Measurements from ENCODE around the gene SLC2A11. TPM values are rescaled to one million over a fixed set of nuclear protein-coding genes. Genes with fewer than 3 reads are reported as not detected.
A peak's percentile ranks its signal among the peaks of the same experiment; 100 is the strongest.

SLC2A11 gene
- total RNA-seq, 1 experiment from 2014 or later: 4.9 TPM

DNA sequence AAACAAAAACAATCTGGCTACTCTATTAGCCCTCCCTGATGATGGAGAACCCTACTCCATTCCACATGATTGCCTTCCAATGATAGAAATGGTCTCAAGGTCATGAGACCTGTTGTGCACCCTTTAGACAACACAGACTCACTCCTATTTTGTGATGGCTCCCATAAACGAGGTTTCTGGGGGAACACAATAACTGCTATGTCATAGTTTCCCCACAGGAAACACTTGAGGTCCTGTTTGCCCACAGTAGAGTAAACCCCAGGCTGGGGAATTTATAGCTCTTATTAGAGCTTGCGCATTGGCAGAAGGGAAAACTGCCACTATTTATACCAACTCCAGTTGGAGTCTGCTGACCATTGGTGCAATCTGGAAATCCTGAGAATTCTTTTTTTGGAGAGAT, 65.2 kb downstream of the SLC2A11 start:
- intact Hi-C loops (cut with micrococcal nuclease; ENCODE audit: unreplicated experiment): no loop called here
- TF ChIP-seq, protein P1, sequence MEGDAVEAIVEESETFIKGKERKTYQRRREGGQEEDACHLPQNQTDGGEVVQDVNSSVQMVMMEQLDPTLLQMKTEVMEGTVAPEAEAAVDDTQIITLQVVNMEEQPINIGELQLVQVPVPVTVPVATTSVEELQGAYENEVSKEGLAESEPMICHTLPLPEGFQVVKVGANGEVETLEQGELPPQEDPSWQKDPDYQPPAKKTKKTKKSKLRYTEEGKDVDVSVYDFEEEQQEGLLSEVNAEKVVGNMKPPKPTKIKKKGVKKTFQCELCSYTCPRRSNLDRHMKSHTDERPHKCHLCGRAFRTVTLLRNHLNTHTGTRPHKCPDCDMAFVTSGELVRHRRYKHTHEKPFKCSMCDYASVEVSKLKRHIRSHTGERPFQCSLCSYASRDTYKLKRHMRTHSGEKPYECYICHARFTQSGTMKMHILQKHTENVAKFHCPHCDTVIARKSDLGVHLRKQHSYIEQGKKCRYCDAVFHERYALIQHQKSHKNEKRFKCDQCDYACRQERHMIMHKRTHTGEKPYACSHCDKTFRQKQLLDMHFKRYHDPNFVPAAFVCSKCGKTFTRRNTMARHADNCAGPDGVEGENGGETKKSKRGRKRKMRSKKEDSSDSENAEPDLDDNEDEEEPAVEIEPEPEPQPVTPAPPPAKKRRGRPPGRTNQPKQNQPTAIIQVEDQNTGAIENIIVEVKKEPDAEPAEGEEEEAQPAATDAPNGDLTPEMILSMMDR (conservative IDR thresholded peaks at IDR 0.05; ENCODE audit: low read depth, low read length): no peak
- no peak for TF ChIP-seq EZH2 (IDR thresholded peaks at IDR 0.05; ENCODE audit: borderline replicate concordance, low read depth, low read length, poor library complexity, severe bottlenecking)
- ChIA-PET POLR2A (ENCODE audit: low non-redundant PET) (interaction anchor here (0.6 kb wide), 1 partner anchor 91 kb away, joined by 3 read pairs; no protein-coding TSS in a partner anchor), CTCF (no interaction called here)
- Histone ChIP-seq H3K9me3 (ENCODE audit: low read depth, low read length, poor library complexity, severe bottlenecking) (peaks cover 12% of the 10 kb centered on the region), H3K27ac (ENCODE audit: low read depth, low read length, poor library complexity, severe bottlenecking) (peak overlapping the region; percentile 23), H3K36me3 (ENCODE audit: insufficient read depth, low read length, poor library complexity, severe bottlenecking) (peaks cover 44% of the 10 kb centered on the region), H3K27me3 (replicated peaks; ENCODE audit: insufficient read depth, low read depth, low read length, poor library complexity) (no peaks in the 10 kb centered on the region), H3K4me1 (ENCODE audit: insufficient read depth, low read length, poor library complexity, severe bottlenecking) (no peaks in the 10 kb centered on the region), H3K4me3 (ENCODE audit: low read depth, low read length, poor library complexity, severe bottlenecking) (no peak overlapping the region)
- no TSS peak for BruUV-seq (replicated peaks)
- no peak for DNase-seq (ENCODE audit: low spot score)

DNA sequence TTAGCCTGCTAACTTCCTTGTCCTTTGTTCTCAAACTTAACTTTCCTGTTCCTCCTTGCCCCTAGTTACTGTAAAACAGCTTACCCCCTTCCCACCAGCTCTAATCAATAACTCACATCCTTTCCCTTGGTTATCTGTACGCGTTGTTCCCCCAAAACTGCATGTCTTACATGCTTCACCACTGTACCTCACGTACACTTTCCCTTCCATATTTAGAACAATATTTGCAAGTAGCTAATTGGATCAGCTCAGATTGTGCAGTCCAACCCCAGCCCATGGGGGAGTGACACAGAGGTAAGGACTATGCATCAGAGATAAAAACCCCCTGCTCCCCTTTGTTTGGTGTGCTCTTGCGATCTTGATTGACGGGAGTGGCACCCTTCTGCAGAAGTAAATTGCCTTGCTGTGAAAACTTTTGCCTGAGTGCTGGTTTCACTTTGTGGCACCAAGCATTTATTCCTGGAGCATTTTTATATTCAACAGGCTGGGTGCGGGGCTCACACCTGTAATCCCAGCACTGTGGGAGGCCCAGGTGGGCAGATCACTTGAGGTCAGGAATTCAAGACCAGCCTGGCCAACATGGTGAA, 67.4 kb downstream of the SLC2A11 start:
- no TSS peak for BruUV-seq (replicated peaks)
- Histone ChIP-seq H3K36me3 (ENCODE audit: insufficient read depth, low read length, poor library complexity, severe bottlenecking) (peaks cover 50% of the 10 kb centered on the region), H3K4me3 (ENCODE audit: low read depth, low read length, poor library complexity, severe bottlenecking) (no peak overlapping the region), H3K9me3 (ENCODE audit: low read depth, low read length, poor library complexity, severe bottlenecking) (peaks cover 12% of the 10 kb centered on the region), H3K27ac (ENCODE audit: low read depth, low read length, poor library complexity, severe bottlenecking) (no peak overlapping the region), H3K4me1 (ENCODE audit: insufficient read depth, low read length, poor library complexity, severe bottlenecking) (no peaks in the 10 kb centered on the region), H3K27me3 (replicated peaks; ENCODE audit: insufficient read depth, low read depth, low read length, poor library complexity) (no peaks in the 10 kb centered on the region)
- intact Hi-C loops (cut with micrococcal nuclease; ENCODE audit: unreplicated experiment): no loop called here
- ChIA-PET POLR2A (ENCODE audit: low non-redundant PET) (no interaction called here), CTCF (no interaction called here)
- no peak for DNase-seq (ENCODE audit: low spot score)
- no peak for TF ChIP-seq EZH2 (IDR thresholded peaks at IDR 0.05; ENCODE audit: borderline replicate concordance, low read depth, low read length, poor library complexity, severe bottlenecking)
- TF ChIP-seq, protein P1 (conservative IDR thresholded peaks at IDR 0.05; ENCODE audit: low read depth, low read length): no peak

- H3K36me3 ChIP-seq (ENCODE audit: insufficient read depth, low read length, poor library complexity, severe bottlenecking): peaks cover 45% of the 10 kb centered on the region
- CTCF ChIA-PET: no interaction called here
- POLR2A ChIA-PET (ENCODE audit: low non-redundant PET): no interaction called here
Observed at GRCh38 chr22:23926561-23926960, 68.9 kb downstream of the SLC2A11 start.

More at GRCh38 chr22:23926561-23926960, 68.9 kb downstream of the SLC2A11 start:
- TF ChIP-seq, protein P1 (conservative IDR thresholded peaks at IDR 0.05; ENCODE audit: low read depth, low read length): no peak
- BruUV-seq (replicated peaks): no TSS peak
- Histone ChIP-seq H3K27ac (ENCODE audit: low read depth, low read length, poor library complexity, severe bottlenecking) (no peak overlapping the region), H3K9me3 (ENCODE audit: low read depth, low read length, poor library complexity, severe bottlenecking) (peaks cover 12% of the 10 kb centered on the region), H3K4me1 (ENCODE audit: insufficient read depth, low read length, poor library complexity, severe bottlenecking) (no peaks in the 10 kb centered on the region), H3K27me3 (replicated peaks; ENCODE audit: insufficient read depth, low read depth, low read length, poor library complexity) (no peaks in the 10 kb centered on the region), H3K4me3 (ENCODE audit: low read depth, low read length, poor library complexity, severe bottlenecking) (no peak overlapping the region)
- intact Hi-C loops (cut with micrococcal nuclease; ENCODE audit: unreplicated experiment): no loop called here
- no peak for DNase-seq (ENCODE audit: low spot score)

Other genes starting within 250 kb of the SLC2A11 start
- gene DRICH1, start 225.6 kb upstream of the SLC2A11 start, total RNA-seq (2021): 0.45 and 0.79 TPM in 2 replicates
- gene RGL4, start 166.9 kb upstream of the SLC2A11 start, total RNA-seq (2021): not detected in 2 replicates
- gene ZNF70, start 106.8 kb upstream of the SLC2A11 start, total RNA-seq (2021): 9.6 and 9.7 TPM in 2 replicates
- 0.74 and 0.88 TPM in 2 replicates for gene VPREB3, start 103.5 kb upstream of the SLC2A11 start, total RNA-seq (2021)
- gene C22orf15, start 94.9 kb upstream of the SLC2A11 start, total RNA-seq (2021): 2.0 and 2.2 TPM in 2 replicates
- 117 and 128 TPM in 2 replicates for gene CHCHD10, start 89.9 kb upstream of the SLC2A11 start, total RNA-seq (2021)
- 5.1 and 6.8 TPM in 2 replicates for gene MMP11, start 85.0 kb upstream of the SLC2A11 start, total RNA-seq (2021)
- gene SMARCB1, start 70.9 kb upstream of the SLC2A11 start, total RNA-seq (2021): 172 and 176 TPM in 2 replicates
- gene DERL3, start 18.9 kb upstream of the SLC2A11 start, total RNA-seq (2021): 1.5 and 2.0 TPM in 2 replicates
- gene MIF, start 36.5 kb downstream of the SLC2A11 start, total RNA-seq (2021): 802 and 864 TPM in 2 replicates
- 0.54 and 0.76 TPM in 2 replicates for gene GSTT2B, start 103.3 kb downstream of the SLC2A11 start, total RNA-seq (2021)
- not detected in 2 replicates for gene DDTL, start 109.0 kb downstream of the SLC2A11 start, total RNA-seq (2021)
- 102 and 108 TPM in 2 replicates for gene DDT, start 116.6 kb downstream of the SLC2A11 start, total RNA-seq (2021)
- gene GSTT2, start 122.3 kb downstream of the SLC2A11 start, total RNA-seq (2021): not detected in 2 replicates
- gene GSTT4, start 147.6 kb downstream of the SLC2A11 start, total RNA-seq (2021): not detected in 2 replicates
- 73.9 and 83.0 TPM in 2 replicates for gene CABIN1, start 153.4 kb downstream of the SLC2A11 start, total RNA-seq (2021)